Skin of body (tissue), 2 donors: Measurements from ENCODE around the gene PHF5A. TPM values are rescaled to one million over a fixed set of nuclear protein-coding genes. Genes with fewer than 3 reads are reported as not detected.

Source experiments
- DNase-seq: peaks from one replicate; lab custom pipeline; 2025; lab: John Stamatoyannopoulos, UW
- total RNA-seq: library from RNA; depleted of rRNA; stranded (reverse); fragments of >200 nt; gene quantifications from one replicate; pipeline ENCODE4 v1.2.3, GENCODE V29; 2014

Gene PHF5A
- 33.1 TPM for total RNA-seq

- peak; percentile 100 for DNase-seq
Observed at GRCh38 chr22:41468381-41469217, at the start of gene PHF5A, which contains the start of gene ACO2. Gene PHF5A (minus strand): TSS chr22:41468692. CDS start chr22:41468653, 39 bp downstream. Gene ACO2 (plus strand): TSS chr22:41469117. CDS start chr22:41469147, 30 bp downstream.

GRCh38 chr22:41518048-41518347, 49.5 kb upstream of the PHF5A start:
- DNase-seq, result no peak

- DNase-seq, result peak; percentile 7
Observed at GRCh38 chr22:41517172-41518047, 48.9 kb upstream of the PHF5A start.

- no peak for DNase-seq
Observed at GRCh38 chr22:41516462-41516861, 48.0 kb upstream of the PHF5A start.

- no peak for DNase-seq
Observed at GRCh38 chr22:41513391-41513790, 44.9 kb upstream of the PHF5A start.

- no peak for DNase-seq
Observed at GRCh38 chr22:41512421-41513194, 44.1 kb upstream of the PHF5A start.

- no peak for DNase-seq
Observed at GRCh38 chr22:41511521-41511968, 43.1 kb upstream of the PHF5A start.

GRCh38 chr22:41508770-41509170, 40.3 kb upstream of the PHF5A start:
- DNase-seq, result no peak

- DNase-seq, result no peak
Observed at GRCh38 chr22:41507330-41508063, 39.0 kb upstream of the PHF5A start.

- no peak for DNase-seq
Observed at GRCh38 chr22:41505511-41506220, 37.2 kb upstream of the PHF5A start.

GRCh38 chr22:41504816-41505215, 36.3 kb upstream of the PHF5A start:
- DNase-seq, result no peak

GRCh38 chr22:41504397-41504796, 35.9 kb upstream of the PHF5A start:
- DNase-seq, result no peak

GRCh38 chr22:41501209-41501608, 32.7 kb upstream of the PHF5A start:
- DNase-seq, result no peak

- no peak for DNase-seq
Observed at GRCh38 chr22:41500303-41500702, 31.8 kb upstream of the PHF5A start.

GRCh38 chr22:41499624-41500280, 31.3 kb upstream of the PHF5A start:
- DNase-seq, result no peak

GRCh38 chr22:41498303-41498835, 29.9 kb upstream of the PHF5A start:
- DNase-seq, result no peak

- DNase-seq, result peak; percentile 38
Observed at GRCh38 chr22:41491374-41492100, 23.0 kb upstream of the PHF5A start.

- no peak for DNase-seq
Observed at GRCh38 chr22:41488596-41489385, 20.3 kb upstream of the PHF5A start.
